AG20443 (cell line): ENCODE data around the gene ZBTB45.
A peak's percentile ranks its signal among the peaks of the same experiment; 100 is the strongest.

Source experiments
- DNase-seq: peaks from one replicate; pipeline ENCODE4 v3.0.0; 2012; ENCODE audit warnings: low spot score, mixed read lengths

Gene ZBTB45

GRCh38 chr19:58538257-58539168, 18.9 kb upstream of the ZBTB45 start:
- peak; percentile 8 for DNase-seq

GRCh38 chr19:58536852-58537798, 17.5 kb upstream of the ZBTB45 start:
- DNase-seq = no peak

- no peak for DNase-seq
These were observed 16.2 kb upstream of the ZBTB45 start for GRCh38 chr19:58535857-58536256.

GRCh38 chr19:58531034-58531840, 11.6 kb upstream of the ZBTB45 start:
- DNase-seq = no peak

- no peak for DNase-seq
These were observed 9.8 kb upstream of the ZBTB45 start for GRCh38 chr19:58529405-58529804.

- no peak for DNase-seq
These were observed 3.1 kb upstream of the ZBTB45 start for GRCh38 chr19:58522709-58523108.

GRCh38 chr19:58521651-58522050, 2.0 kb upstream of the ZBTB45 start:
- no peak for DNase-seq

GRCh38 chr19:58520257-58520599, 618 bp upstream of the ZBTB45 start:
- no peak for DNase-seq

GRCh38 chr19:58519087-58519354, 589 bp downstream of the ZBTB45 start:
- peak; percentile 82 for DNase-seq

- DNase-seq = no peak
These were observed 1.1 kb downstream of the ZBTB45 start for GRCh38 chr19:58518256-58519086.

GRCh38 chr19:58516964-58517833, 2.4 kb downstream of the ZBTB45 start:
- no peak for DNase-seq

GRCh38 chr19:58516246-58516836, 3.3 kb downstream of the ZBTB45 start:
- DNase-seq = no peak

GRCh38 chr19:58515259-58515658, 4.4 kb downstream of the ZBTB45 start:
- no peak for DNase-seq

GRCh38 chr19:58514564-58515022, 5.0 kb downstream of the ZBTB45 start:
- DNase-seq = no peak

GRCh38 chr19:58513694-58514563, 5.7 kb downstream of the ZBTB45 start:
- DNase-seq = peak; percentile 96

GRCh38 chr19:58513213-58513693, 6.4 kb downstream of the ZBTB45 start:
- peak; percentile 2 for DNase-seq

GRCh38 chr19:58511353-58512208, 8.0 kb downstream of the ZBTB45 start, which contains the start of gene SLC27A5:
Gene SLC27A5, minus strand, starts transcription at chr19:58511992. Its CDS starts 37 bp downstream, at chr19:58511955.
- no peak for DNase-seq
